Measurements from ENCODE around the gene MYLIP.
A peak's percentile ranks its signal among the peaks of the same experiment; 100 is the strongest.

MYLIP gene

GRCh38 chr6:16177881-16178280 is 49.0 kb downstream of the MYLIP start:
- DNase-seq = no peak

DNA sequence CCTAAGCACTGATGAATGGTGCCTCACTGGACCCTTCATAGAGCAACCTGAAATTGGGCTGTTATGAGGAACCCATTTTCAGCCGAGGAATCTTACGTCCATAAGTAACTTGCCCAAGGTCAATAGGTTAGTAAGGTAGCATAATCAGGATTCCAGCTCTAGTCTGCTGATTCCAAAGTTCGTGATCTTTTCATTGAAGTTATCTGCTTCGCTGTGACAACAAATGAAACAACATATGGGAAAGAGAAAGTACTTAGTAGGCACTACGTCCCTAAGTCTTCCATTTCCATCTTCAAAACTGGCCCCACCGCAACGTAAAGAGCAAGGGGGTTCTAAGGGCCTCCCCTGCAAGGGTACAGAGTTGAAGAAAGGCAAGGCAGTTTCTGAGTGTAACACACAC is 49.5 kb downstream of the MYLIP start:
- DNase-seq = no peak

DNA sequence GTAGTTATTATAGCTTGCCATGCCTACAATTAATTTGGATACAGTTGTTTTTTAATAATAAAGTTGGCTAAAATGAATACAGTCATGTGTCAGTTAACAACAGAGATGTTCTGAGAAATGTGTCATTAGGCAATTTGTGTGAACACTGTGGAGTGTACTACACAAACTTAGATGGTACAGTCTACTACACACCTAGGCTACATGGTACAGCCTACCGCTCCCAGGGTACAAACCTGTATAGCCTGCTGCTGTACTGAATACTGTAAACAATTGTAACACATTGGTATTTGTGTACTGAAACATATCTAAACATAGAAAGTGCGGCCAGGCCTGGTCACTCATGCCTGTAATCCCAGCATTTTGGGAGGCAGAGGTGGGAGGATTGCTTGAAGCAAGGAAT is 50.2 kb downstream of the MYLIP start:
- DNase-seq = no peak

DNA sequence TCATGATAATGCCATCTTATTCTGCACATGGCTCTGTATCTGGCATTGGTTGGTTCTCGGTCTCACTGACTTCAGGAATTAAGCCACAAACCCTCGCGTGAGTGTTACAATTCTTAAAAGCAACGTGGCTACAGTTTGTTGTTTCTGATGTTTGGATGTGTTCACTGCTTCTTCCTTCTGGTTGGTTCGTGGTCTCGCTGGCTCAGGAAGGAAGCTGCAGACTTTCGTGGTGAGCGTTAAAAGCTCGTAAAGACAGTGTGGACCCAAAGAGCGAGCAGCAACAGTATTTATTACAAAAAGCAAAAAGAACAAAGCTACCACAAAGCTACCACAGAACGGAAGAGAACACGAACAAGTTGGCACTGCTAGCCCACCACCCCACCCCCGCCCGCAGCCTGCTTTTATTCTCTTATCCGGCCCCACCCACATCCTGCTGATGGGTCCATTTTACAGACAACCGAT is 51.1 kb downstream of the MYLIP start:
- DNase-seq = peak; percentile 70

- no peak for DNase-seq
Observed at GRCh38 chr6:16180696-16181438, 52.0 kb downstream of the MYLIP start.

- no peak for DNase-seq
Observed at GRCh38 chr6:16181439-16182297, 52.8 kb downstream of the MYLIP start.

- peak; percentile 45 for DNase-seq
Observed at GRCh38 chr6:16183187-16183664, 54.3 kb downstream of the MYLIP start.

- DNase-seq = peak; percentile 34
Observed at GRCh38 chr6:16184129-16184528, 55.2 kb downstream of the MYLIP start.

DNA sequence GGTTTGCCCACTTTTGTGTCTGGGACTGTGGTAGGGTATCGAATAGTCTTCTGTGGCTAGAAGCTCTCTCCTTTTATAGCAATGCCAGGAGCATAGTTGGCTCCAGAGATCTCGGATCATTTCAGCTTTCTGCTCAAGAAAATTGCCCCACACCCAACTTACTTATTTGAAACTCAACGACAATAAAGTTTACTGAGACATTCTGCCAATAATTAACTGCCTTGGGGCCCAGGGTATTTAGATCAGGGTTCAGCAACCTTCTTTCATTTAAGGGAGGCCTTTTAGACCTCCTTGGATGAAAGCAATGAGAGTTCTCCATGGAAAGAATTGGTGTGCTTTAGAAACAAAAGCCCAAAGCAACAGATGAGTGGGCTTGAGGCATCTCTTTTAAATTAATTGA is 55.7 kb downstream of the MYLIP start:
- no peak for DNase-seq

DNA sequence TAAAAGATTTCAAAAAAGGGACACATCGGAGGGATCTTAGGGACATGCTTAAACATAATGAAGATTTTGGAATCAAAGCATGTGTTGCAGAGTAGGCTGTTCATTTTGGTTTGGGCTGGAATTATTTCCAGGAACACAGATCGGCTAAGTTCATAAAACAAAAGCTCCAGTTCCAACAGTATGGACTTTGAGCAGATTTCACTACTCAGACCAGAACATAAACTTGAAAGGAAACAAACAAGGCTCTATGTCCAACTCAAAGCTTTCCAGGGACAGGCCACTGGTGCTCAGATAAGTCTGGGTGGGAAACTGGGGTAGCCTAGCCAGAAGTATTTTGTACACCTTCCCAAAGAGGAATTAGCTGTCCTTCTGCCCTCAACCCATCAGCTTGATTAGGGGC is 58.3 kb downstream of the MYLIP start:
- DNase-seq = no peak

DNA sequence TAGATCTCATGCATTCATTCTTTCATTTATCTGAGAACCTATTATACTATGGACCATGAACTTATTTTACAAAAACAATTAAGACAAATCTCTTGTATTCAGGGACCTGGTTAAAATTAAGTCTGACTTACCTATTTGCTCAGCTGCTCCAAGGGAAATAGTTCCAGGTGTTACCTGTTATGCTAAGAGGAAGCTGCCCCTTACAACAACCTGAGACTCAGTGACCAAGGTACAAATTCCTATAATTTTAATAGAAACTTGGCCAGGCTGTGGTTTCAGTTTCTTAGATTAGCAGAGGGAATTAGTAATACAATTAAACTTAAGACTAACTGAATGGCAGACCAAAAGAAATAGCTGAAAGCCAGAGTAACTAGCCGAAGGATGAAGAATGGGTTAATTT is 61.3 kb downstream of the MYLIP start:
- no peak for DNase-seq

- DNase-seq = no peak
Observed at GRCh38 chr6:16196260-16196983, 67.5 kb downstream of the MYLIP start.

DNA sequence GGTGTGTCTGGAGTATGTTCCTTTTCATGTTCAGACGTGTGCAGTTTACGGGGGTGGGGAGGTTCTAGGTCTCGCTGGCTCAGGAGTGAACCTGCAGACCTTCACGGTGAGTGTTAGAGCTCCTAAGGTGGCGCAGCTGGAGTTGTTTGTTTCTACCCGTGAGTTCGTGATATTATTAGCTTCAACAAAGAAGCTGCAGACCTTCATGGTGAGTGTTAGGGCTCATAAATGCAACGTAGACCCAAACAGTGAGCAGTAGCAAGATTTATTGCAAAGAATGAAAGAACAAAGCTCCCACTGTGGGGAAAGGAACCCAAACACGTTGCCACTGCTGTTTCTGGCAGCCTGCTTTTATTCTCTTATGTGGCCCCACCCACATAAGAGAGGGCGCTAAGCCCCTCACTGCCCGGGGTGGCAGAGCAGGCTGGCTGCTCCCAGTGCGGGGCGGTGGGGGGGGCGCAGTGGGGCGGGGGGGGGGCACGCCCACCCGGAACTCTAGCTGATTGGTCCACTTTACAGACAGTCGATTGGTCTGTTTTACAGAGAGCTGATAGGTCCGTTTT is 68.2 kb downstream of the MYLIP start:
- DNase-seq = no peak

Data from CD4-positive, alpha-beta T cell treated with Interleukin-4 for 4 hours (primary cell).